HCT116 (cell line): ENCODE data around the gene PHF1.

Experiments
- ATF3 ChIP-seq: IDR thresholded peaks from 2 replicates; pipeline ENCODE4 v1.6.1; 2012
- CEBPB ChIP-seq: IDR thresholded peaks from 2 replicates; pipeline ENCODE4 v1.6.1; 2012; ENCODE audit warnings: low read depth
- CTCF ChIP-seq, 3 experiments: fragments of 200-600 bp in 1 of 3; sonication (generic) in 1 of 3; IDR thresholded peaks in 2 of 3; conservative IDR thresholded peaks in 1 of 3; 2 replicates each; pipeline ENCODE4 v1.5.1; 2012 to 2017; ENCODE audit warnings: low read depth in 2 of 3, low read length in 2 of 3, antibody characterized with exemption in 1 of 3, borderline replicate concordance in 1 of 3, control low read depth in 1 of 3, mild to moderate bottlenecking in 1 of 3, mixed read lengths in 1 of 3, mixed run types in 1 of 3, moderate library complexity in 1 of 3; ENCODE audit not compliant: insufficient read depth in 1 of 3
- EZH2 ChIP-seq: fragments of 200-600 bp; sonication (generic); IDR thresholded peaks from 2 replicates; pipeline ENCODE4 v1.6.1; 2017; ENCODE audit warnings: antibody characterized with exemption, mixed run types
- EZH2phosphoT487 ChIP-seq: fragments of 200-600 bp; IDR thresholded peaks from 2 replicates; pipeline ENCODE4 v1.6.1; 2018; ENCODE audit warnings: antibody characterized with exemption, borderline replicate concordance
- JUND ChIP-seq: IDR thresholded peaks from 2 replicates; pipeline ENCODE4 v1.6.1; 2012
- POLR2A ChIP-seq: IDR thresholded peaks from 2 replicates; pipeline ENCODE4 v1.7.0; 2011; ENCODE audit warnings: borderline replicate concordance; ENCODE audit not compliant: insufficient read depth, insufficient read length; ENCODE audit errors: extremely low read depth
- POLR2AphosphoS5 ChIP-seq: IDR thresholded peaks from 2 replicates; pipeline ENCODE4 v1.6.1; 2011; ENCODE audit warnings: mild to moderate bottlenecking, low read depth, low read length, moderate library complexity
- ZFX ChIP-seq: fragments of 450-650 bp; IDR thresholded peaks from 2 replicates; pipeline ENCODE4 v1.6.1; 2017
- TF ChIP-seq, protein P1 (sequence below): IDR thresholded peaks from 2 replicates; pipeline ENCODE4 v1.6.1; 2012; ENCODE audit warnings: low read depth
- TF ChIP-seq, protein P2 (sequence below): IDR thresholded peaks from 2 replicates; pipeline ENCODE4 v1.6.1; 2012

DNA sequence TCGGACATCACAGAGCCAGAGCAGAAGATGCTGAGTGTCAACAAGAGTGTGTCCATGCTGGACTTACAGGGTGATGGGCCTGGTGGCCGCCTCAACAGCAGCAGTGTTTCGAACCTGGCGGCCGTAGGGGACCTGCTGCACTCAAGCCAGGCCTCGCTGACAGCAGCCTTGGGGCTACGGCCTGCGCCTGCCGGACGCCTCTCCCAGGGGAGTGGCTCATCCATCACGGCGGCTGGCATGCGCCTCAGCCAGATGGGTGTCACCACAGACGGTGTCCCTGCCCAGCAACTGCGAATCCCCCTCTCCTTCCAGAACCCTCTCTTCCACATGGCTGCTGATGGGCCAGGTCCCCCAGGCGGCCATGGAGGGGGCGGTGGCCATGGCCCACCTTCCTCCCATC, 32.2 kb downstream of the PHF1 start:
- TF ChIP-seq CTCF (IDR thresholded peaks at IDR 0.05 in 2 of 3, conservative IDR thresholded peaks at IDR 0.05 in 1 of 3; ENCODE audit: borderline replicate concordance in 1 of 3, insufficient read depth in 1 of 3, low read depth in 2 of 3, low read length in 2 of 3), result no peak
- no peak for TF ChIP-seq POLR2AphosphoS5
- no peak for TF ChIP-seq POLR2A
- TF ChIP-seq EZH2, result no peak
- TF ChIP-seq JUND, result no peak
- TF ChIP-seq EZH2phosphoT487, result no peak
- TF ChIP-seq, protein P1, sequence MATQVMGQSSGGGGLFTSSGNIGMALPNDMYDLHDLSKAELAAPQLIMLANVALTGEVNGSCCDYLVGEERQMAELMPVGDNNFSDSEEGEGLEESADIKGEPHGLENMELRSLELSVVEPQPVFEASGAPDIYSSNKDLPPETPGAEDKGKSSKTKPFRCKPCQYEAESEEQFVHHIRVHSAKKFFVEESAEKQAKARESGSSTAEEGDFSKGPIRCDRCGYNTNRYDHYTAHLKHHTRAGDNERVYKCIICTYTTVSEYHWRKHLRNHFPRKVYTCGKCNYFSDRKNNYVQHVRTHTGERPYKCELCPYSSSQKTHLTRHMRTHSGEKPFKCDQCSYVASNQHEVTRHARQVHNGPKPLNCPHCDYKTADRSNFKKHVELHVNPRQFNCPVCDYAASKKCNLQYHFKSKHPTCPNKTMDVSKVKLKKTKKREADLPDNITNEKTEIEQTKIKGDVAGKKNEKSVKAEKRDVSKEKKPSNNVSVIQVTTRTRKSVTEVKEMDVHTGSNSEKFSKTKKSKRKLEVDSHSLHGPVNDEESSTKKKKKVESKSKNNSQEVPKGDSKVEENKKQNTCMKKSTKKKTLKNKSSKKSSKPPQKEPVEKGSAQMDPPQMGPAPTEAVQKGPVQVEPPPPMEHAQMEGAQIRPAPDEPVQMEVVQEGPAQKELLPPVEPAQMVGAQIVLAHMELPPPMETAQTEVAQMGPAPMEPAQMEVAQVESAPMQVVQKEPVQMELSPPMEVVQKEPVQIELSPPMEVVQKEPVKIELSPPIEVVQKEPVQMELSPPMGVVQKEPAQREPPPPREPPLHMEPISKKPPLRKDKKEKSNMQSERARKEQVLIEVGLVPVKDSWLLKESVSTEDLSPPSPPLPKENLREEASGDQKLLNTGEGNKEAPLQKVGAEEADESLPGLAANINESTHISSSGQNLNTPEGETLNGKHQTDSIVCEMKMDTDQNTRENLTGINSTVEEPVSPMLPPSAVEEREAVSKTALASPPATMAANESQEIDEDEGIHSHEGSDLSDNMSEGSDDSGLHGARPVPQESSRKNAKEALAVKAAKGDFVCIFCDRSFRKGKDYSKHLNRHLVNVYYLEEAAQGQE, result no peak
- no peak for TF ChIP-seq ATF3
- TF ChIP-seq, protein P2, sequence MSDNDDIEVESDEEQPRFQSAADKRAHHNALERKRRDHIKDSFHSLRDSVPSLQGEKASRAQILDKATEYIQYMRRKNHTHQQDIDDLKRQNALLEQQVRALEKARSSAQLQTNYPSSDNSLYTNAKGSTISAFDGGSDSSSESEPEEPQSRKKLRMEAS, result no peak
- TF ChIP-seq ZFX, result no peak
- TF ChIP-seq CEBPB, result no peak
